Measurements from ENCODE around the gene MEGF10.

Gene MEGF10

DNA sequence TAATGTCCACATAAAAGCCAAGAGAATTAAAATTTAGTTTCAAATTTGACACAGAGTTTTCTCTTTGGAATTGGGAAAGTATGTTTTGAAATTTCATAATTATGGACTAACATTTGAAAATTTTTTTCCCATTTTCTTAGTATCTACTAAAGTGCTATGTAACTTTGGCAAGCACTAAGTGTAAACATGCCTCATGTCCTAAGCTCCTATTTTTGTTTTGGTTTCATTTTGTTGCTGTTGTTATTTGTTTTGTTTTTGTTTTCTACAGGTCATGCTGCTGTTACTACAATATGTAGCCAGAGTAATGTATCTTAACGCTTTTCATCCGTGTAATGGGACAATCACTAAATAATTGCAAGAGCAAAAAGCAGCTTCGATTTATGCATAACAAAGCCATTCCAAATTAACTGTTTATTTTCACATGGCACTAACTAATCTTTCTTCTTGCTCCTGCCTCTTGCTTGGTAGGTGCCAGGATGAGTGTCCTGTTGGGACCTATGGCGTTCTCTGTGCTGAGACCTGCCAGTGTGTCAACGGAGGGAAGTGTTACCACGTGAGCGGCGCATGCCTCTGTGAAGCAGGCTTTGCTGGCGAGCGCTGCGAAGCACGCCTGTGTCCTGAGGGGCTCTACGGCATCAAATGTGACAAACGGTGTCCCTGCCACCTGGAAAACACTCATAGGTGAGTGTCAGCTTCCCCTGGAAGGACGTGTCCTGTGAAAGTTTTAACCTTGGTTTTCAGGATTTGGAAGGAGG lies 119.5 kb downstream of the MEGF10 start:
- DNase-seq (ENCODE audit: low read depth in 1 of 2, low spot score in 1 of 2): no peak

- no peak for DNase-seq (ENCODE audit: low read depth in 1 of 2, low spot score in 1 of 2)
These were observed 120.4 kb downstream of the MEGF10 start for GRCh38 chr5:127410959-127411358.

DNA sequence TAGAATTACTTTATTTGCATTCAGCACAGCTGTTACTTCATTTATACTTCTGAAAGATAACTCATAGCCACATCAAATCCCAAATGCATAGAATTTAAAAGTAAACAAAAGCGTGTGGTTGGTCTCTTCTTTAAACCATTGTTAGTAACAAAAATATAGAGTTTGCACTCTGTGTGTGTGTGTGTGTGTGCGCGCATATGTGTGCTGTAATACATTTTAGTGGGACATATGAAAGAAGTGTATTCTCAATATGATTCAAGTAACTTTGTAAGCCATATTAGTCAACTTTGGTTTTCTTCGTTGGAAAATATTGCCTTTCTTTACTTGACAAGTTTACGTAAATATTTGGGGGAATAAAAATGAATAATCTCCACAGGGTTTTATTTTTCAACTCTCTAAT lies 120.8 kb downstream of the MEGF10 start:
- no peak for DNase-seq (ENCODE audit: low read depth in 1 of 2, low spot score in 1 of 2)

DNA sequence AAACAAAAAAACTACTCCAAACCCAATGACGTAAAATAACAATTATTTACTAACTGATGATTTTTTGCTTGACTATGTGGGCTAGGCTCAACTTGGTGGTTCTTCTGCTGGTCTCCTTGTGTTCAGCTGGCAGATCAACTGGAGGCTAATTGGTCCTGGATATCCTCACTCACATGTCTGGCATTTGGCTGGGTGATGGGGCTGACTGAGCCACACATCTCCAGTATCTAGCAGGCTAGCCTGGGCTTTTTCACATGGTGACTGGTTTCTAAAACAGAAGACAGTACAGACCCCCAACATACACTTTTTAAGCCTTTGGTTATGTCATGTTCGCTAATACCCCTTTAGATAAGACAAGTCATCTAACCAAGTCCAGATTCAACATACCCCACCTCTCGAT lies 122.1 kb downstream of the MEGF10 start:
- no peak for DNase-seq (ENCODE audit: low read depth in 1 of 2, low spot score in 1 of 2)

DNA sequence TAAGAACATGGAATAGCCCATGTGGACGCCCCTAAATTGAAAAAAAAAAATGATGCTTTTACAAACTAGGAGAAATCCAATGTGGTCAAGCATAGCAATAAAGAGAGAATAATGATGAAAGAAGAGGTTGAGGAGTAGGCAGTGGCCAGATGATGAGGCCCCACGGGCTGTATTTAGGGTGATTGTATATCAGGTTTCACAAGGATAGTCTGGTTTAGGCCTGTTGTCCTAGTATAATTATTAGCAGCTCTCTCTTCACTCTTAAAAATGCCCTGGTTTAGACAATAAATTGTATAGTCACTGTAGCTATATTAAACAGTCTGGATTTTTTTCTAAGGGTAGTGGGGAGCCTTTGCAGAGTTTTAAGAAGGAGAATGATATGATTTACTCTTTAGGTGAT lies 124.4 kb downstream of the MEGF10 start:
- no peak for DNase-seq (ENCODE audit: low read depth in 1 of 2, low spot score in 1 of 2)

GRCh38 chr5:127416906-127417305 lies 126.3 kb downstream of the MEGF10 start:
- DNase-seq (ENCODE audit: low read depth in 1 of 2, low spot score in 1 of 2): no peak

DNA sequence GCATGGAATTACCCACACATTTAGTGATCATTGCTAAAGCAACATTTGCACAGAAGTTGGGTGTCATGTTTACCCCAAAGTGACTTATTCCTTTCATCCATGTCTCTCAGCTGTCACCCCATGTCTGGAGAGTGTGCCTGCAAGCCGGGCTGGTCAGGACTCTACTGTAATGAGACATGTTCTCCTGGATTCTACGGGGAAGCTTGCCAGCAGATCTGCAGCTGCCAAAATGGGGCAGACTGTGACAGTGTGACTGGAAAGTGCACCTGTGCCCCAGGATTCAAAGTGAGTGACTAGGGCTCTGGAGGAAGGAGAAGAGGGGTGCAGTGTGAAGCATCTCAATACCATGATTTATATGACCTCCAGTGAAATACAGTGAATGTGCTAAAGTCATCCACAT lies 126.9 kb downstream of the MEGF10 start:
- no peak for DNase-seq (ENCODE audit: low read depth in 1 of 2, low spot score in 1 of 2)

DNA sequence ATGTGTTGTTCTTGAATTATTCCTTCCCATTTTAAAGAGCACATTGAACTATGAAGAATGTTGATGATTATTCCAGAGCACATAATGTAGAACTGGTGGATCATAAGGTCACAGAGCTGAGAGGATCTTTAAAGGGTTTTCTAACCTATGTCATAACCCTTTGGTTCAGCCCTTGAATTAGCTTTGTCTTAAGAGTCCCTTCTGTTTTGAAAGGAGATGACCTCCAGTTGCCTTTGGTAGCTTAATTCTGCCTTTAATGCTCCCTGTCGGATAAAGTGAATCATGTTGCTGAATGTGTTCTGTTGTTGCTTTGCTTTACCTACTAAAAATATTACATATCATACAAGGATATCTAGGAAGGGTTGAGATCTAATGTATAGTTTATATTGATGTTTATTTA lies 127.8 kb downstream of the MEGF10 start:
- no peak for DNase-seq (ENCODE audit: low read depth in 1 of 2, low spot score in 1 of 2)

DNA sequence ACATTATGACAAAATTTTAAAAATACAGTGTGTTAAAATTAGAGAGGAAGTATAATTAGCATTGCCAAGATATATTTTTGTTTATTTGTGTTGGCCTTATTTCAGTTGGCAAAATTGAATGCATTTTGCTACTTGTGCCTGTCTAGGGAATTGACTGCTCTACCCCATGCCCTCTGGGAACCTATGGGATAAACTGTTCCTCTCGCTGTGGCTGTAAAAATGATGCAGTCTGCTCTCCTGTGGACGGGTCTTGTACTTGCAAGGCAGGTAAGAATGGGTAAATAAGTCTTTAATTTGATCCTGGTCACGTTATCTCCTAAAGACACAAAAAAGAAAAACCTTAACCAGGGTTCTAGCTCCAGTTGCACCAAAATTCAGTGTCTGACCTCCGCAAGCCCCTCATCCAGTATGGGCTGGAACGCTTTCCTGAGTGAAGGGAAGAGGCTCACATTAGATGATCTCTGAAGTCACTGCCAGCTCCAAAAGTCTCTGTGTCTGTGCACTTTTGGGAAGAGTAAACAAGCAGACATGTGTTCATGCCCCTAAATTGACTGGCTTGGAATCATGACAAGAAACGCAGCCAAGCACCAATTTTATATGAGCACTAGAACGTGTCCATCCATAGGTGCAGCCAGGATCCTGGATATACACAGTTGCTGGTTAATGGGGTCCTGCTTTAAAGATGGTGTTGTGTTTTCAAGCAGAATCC lies 128.5 kb downstream of the MEGF10 start:
- no peak for DNase-seq (ENCODE audit: low read depth in 1 of 2, low spot score in 1 of 2)

DNA sequence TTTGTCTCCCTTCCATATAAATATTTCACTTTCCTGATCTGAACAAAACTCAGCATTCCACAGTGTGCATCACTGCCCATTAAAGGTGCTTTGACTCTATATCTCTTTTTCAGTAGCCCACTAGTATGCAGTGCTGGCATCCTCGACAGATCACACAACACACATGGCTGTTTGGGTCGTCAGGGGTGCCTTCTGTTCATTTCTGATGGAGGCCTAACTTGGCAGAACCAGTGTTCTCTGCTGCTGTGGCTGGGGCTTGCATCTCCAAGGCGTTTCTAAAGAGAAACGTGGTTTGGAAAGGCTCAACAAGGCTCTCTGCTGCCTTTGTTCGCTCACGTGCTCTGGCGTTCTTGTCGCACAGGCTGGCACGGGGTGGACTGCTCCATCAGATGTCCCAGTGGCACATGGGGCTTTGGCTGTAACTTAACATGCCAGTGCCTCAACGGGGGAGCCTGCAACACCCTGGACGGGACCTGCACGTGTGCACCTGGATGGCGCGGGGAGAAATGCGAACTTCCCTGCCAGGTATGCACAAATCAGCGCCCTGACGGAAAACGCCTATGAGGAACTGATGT lies 129.2 kb downstream of the MEGF10 start:
- no peak for DNase-seq (ENCODE audit: low read depth in 1 of 2, low spot score in 1 of 2)

DNA sequence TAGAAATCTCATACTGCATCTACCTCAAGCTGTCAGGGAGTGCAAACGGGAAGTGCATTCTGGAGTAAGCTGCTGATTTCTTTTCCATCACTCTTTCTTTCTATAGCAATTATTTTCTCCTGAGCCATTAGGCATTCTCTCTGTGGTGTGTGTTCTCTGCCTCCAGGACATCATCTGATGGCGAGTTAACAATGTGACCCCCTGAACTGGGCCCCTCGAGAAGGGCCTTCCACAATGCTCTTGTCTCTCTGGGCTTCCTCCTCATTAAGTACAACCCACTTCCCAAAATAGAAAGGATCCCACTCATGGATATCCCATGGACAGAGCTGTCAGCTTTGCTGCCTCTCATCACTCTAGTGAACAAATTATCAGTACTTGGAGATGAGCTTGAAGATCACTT lies 130.2 kb downstream of the MEGF10 start:
- DNase-seq (ENCODE audit: low read depth in 1 of 2, low spot score in 1 of 2): no peak

DNA sequence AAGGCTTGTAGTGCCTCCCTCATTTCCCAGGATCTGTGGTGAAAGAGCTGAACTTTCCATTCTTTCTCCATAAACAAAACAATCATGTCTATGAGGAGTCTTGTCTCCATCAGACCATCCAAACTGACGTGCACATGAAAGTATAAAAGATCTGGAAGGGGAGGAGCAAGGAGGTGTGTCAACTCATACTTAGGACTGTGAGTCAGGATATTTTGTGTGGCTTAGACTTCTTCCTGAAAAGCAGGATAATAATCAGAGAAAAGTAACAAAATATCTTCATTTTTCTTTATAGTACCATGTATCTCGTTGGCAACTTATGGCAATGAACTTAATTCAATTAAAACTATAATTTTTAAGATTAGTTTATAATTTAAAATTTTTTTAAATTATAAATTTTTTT lies 130.9 kb downstream of the MEGF10 start:
- no peak for DNase-seq (ENCODE audit: low read depth in 1 of 2, low spot score in 1 of 2)

DNA sequence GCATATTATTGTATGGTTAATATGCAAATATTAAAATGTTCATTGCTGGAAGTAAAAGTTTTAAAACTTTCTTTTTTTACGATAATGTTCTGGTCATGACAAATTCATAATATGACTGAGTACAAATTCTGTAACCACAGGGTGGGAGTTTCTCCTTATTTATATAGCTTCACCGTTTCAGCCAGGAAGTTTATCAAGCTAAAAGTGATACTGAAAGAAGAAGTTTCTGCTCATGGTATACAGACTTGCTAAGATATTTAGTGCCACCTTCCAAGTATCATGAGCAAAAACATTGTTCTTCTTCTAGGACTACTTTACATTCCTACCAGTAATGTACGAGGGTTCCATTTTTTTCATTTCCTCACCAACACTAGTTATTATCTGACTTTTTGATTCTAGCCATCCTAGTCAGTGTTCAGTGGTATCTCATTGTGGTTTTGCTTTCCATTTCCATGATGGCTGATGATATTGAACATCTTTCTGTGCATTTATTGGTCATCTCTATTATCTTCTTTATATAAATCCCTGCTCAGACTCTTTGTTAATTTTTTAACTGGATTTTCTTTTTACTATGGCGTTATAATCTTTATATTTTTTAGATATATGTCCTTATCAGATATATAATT lies 132.7 kb downstream of the MEGF10 start:
- DNase-seq (ENCODE audit: low read depth in 1 of 2, low spot score in 1 of 2): no peak

GRCh38 chr5:127425037-127425436 lies 134.4 kb downstream of the MEGF10 start:
- no peak for DNase-seq (ENCODE audit: low read depth in 1 of 2, low spot score in 1 of 2)

DNA sequence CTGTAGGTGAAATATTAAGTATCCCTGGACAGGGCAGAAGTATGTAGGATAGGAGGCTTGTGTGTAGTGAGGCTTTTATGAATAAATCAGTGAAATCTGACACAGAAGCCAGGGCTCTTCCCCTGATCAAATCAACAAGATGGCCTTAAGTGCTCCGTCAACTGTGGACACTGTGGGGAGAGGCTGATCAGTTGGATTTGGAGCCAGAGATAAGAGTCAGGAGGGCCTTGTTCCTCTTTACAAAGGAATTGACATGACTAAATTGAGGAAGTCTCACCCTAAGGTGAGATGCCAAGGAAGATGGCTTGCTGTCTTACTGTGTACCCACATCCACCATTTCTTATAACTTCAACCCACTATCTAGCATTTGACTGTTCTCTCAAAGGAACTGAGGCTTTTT lies 135.3 kb downstream of the MEGF10 start:
- DNase-seq (ENCODE audit: low read depth in 1 of 2, low spot score in 1 of 2): no peak

GRCh38 chr5:127426661-127427060 lies 136.1 kb downstream of the MEGF10 start:
- no peak for DNase-seq (ENCODE audit: low read depth in 1 of 2, low spot score in 1 of 2)

DNA sequence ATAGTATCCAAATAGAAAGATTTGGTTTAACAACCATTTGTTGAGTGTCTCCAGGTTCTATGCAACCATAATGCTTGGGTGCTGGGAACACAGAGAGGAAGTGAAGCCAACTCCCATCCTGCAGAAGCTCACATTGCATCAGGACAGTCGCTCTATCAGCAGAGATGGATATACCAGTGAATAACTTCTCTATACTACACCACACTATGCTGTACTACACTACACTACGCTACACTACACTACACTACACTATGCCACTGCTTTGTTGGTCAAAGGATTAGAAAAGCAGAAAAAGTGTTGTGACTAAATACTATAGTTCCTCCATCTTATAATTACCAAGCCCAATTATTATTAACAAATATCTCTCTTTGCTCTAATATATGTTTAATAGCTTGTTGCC lies 137.7 kb downstream of the MEGF10 start:
- DNase-seq (ENCODE audit: low read depth in 1 of 2, low spot score in 1 of 2): no peak

- DNase-seq (ENCODE audit: low read depth in 1 of 2, low spot score in 1 of 2): no peak
These were observed 138.2 kb downstream of the MEGF10 start for GRCh38 chr5:127428748-127429147.

DNA sequence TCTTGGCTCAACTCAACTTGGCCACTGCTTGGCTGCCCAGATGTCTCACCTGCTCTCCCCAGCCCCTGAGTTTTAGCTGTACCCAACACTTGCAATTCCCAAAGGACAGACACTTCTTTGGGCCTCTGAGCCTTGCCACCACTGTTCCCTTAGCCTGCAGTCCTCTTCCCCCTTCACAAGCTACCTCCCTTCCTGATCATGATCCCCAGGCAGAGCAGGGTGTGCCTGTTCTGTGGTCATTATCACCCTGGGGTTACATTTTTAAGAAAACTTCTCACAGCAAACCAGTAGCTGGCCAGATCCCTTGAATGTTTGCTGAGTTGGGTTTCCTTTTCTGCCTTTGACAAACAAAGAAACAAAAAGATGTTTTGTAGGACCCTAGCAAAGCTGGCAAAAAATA lies 139.3 kb downstream of the MEGF10 start:
- no peak for DNase-seq (ENCODE audit: low read depth in 1 of 2, low spot score in 1 of 2)

DNA sequence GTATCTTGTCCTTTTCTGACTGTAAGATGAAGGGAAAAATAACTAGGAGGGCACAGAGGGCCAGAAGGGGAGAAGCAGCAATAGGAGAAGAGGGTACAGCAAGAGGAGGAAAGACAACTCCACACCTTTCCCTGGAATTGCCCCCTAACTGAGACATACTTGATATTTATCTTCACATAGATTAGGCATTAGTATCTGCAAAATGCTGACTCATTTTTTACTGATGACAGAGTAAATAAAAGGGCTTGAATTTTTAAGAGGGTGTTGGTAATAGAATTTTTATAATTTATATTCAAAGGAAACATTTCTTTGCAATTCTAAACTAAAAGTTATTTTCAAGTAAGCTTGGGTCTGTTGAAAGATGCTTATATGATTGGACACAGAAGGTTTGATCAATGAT lies 140.0 kb downstream of the MEGF10 start:
- DNase-seq (ENCODE audit: low read depth in 1 of 2, low spot score in 1 of 2): no peak

GRCh38 chr5:127431977-127432585 lies 141.5 kb downstream of the MEGF10 start:
- no peak for DNase-seq (ENCODE audit: low read depth in 1 of 2, low spot score in 1 of 2)

GRCh38 chr5:127433526-127433925 lies 142.9 kb downstream of the MEGF10 start:
- no peak for DNase-seq (ENCODE audit: low read depth in 1 of 2, low spot score in 1 of 2)
